Liver (tissue), 9 donors: ENCODE measurements around the gene FAM131B. TPM values are rescaled to one million over a fixed set of nuclear protein-coding genes. Genes with fewer than 3 reads are reported as not detected.

ENCODE experiments used
- DNase-seq: peaks from one replicate; pipeline ENCODE4 v3.0.0-alpha.2; 2017; ENCODE audit warnings: low spot score
- H3K27ac ChIP-seq, 2 donors: one replicate each; pipeline ENCODE4 v1.7.0; 2013; ENCODE audit warnings: inconsistent platforms in 2 of 2, low read length in 2 of 2, control low read depth in 1 of 2, low read depth in 1 of 2, mild to moderate bottlenecking in 1 of 2
- H3K27me3 ChIP-seq, 4 donors: one replicate each; pipeline versions ENCODE4 v1.6.1 to v1.7.0; 2013; ENCODE audit warnings: low read length in 3 of 4, inconsistent platforms in 1 of 4, mild to moderate bottlenecking in 1 of 4, moderate library complexity in 1 of 4; ENCODE audit not compliant: control insufficient read depth in 4 of 4, insufficient read depth in 4 of 4
- H3K36me3 ChIP-seq, 4 donors: one replicate each; pipeline versions ENCODE4 v1.6.1 to v1.7.0; 2013; ENCODE audit warnings: low read length in 3 of 4, mild to moderate bottlenecking in 3 of 4, low read depth in 1 of 4, moderate library complexity in 1 of 4; ENCODE audit not compliant: control insufficient read depth in 4 of 4, insufficient read depth in 3 of 4
- H3K4me1 ChIP-seq, 4 donors: one replicate each; pipeline versions ENCODE4 v1.6.1 to v1.7.0; 2013; ENCODE audit warnings: low read length in 3 of 4, mild to moderate bottlenecking in 3 of 4, moderate library complexity in 1 of 4; ENCODE audit not compliant: control insufficient read depth in 4 of 4, insufficient read depth in 4 of 4
- H3K4me3 ChIP-seq, 3 donors: one replicate each; pipeline versions ENCODE4 v1.6.1 to v1.7.0; 2013; ENCODE audit warnings: low read length in 3 of 3, control low read depth in 1 of 3, low read depth in 1 of 3, mild to moderate bottlenecking in 1 of 3
- H3K9ac ChIP-seq, 2 donors: one replicate each; pipeline ENCODE4 v1.7.0; 2013; ENCODE audit warnings: low read length in 2 of 2, mild to moderate bottlenecking in 2 of 2, moderate library complexity in 2 of 2, control low read depth in 1 of 2, low read depth in 1 of 2
- H3K9me3 ChIP-seq, 4 donors: one replicate each; pipeline versions ENCODE4 v1.6.1 to v1.7.0; 2013; ENCODE audit warnings: low read length in 3 of 4; ENCODE audit not compliant: control insufficient read depth in 4 of 4
- ATF3 ChIP-seq: IDR thresholded peaks from 2 replicates; pipeline ENCODE4 v1.6.1; 2016; ENCODE audit warnings: antibody characterized with exemption
- CTCF ChIP-seq: fragments of 150-350 bp; IDR thresholded peaks from 2 replicates; pipeline ENCODE4 v1.5.1; 2017; ENCODE audit warnings: improper control_type of control experiment, low read depth, low read length; ENCODE audit not compliant: missing input control
- EGR1 ChIP-seq, 2 donors: IDR thresholded peaks; 2 replicates each; pipeline ENCODE4 v1.6.1; 2016 to 2018; ENCODE audit warnings: antibody characterized with exemption in 2 of 2, low read depth in 2 of 2
- FOXA1 ChIP-seq: IDR thresholded peaks from 2 replicates; pipeline ENCODE4 v1.6.1; 2016; ENCODE audit warnings: antibody characterized with exemption
- FOXA2 ChIP-seq: IDR thresholded peaks from 2 replicates; pipeline ENCODE4 v1.6.1; 2016; ENCODE audit warnings: antibody characterized with exemption
- GABPA ChIP-seq, 2 donors: IDR thresholded peaks in 1 of 2; conservative IDR thresholded peaks in 1 of 2; 2 replicates each; pipeline ENCODE4 v1.6.1; 2016; ENCODE audit warnings: antibody characterized with exemption in 2 of 2, mild to moderate bottlenecking in 1 of 2, moderate library complexity in 1 of 2
- HNF4A ChIP-seq, 2 donors: conservative IDR thresholded peaks; 2 replicates each; pipeline ENCODE4 v1.6.1; 2016; ENCODE audit warnings: antibody characterized with exemption in 2 of 2, mild to moderate bottlenecking in 2 of 2
- HNF4G ChIP-seq: IDR thresholded peaks from 2 replicates; pipeline ENCODE4 v1.6.1; 2016; ENCODE audit warnings: antibody characterized with exemption
- JUND ChIP-seq, 2 donors: IDR thresholded peaks; 2 replicates each; pipeline ENCODE4 v1.6.1; 2016; ENCODE audit warnings: antibody characterized with exemption in 2 of 2
- NR2F2 ChIP-seq: IDR thresholded peaks from 2 replicates; pipeline ENCODE4 v1.6.1; 2016; ENCODE audit warnings: antibody characterized with exemption
- RAD21 ChIP-seq, 2 donors: IDR thresholded peaks; 2 replicates each; pipeline ENCODE4 v1.6.1; 2016; ENCODE audit warnings: antibody characterized with exemption in 2 of 2, mild to moderate bottlenecking in 2 of 2
- REST ChIP-seq: IDR thresholded peaks from 2 replicates; pipeline ENCODE4 v1.6.1; 2016; ENCODE audit warnings: antibody characterized with exemption, mild to moderate bottlenecking
- RXRA ChIP-seq, 2 donors: IDR thresholded peaks; 2 replicates each; pipeline ENCODE4 v1.6.1; 2017 to 2018; ENCODE audit warnings: antibody characterized with exemption in 2 of 2, mild to moderate bottlenecking in 1 of 2
- SP1 ChIP-seq: IDR thresholded peaks from 2 replicates; pipeline ENCODE4 v1.6.1; 2018; ENCODE audit warnings: antibody characterized with exemption, mild to moderate bottlenecking
- TAF1 ChIP-seq: conservative IDR thresholded peaks from 2 replicates; pipeline ENCODE4 v1.6.1; 2016; ENCODE audit warnings: antibody characterized with exemption, mild to moderate bottlenecking
- YY1 ChIP-seq: IDR thresholded peaks from 2 replicates; pipeline ENCODE4 v1.6.1; 2016; ENCODE audit warnings: antibody characterized with exemption, mild to moderate bottlenecking
- ZBTB33 ChIP-seq: IDR thresholded peaks from 2 replicates; pipeline ENCODE4 v1.6.1; 2016; ENCODE audit warnings: antibody characterized with exemption
- WGBS: extraction: QIAGEN DNeasy Blood & Tissue Kit; methylation state at CpG from one replicate; pipeline ENCODE4 v1.1.7; 2013; 5-methylcytosine and 5-hydroxymethylcytosine counted together
- polyA plus RNA-seq, 2 donors: library from polyadenylated mRNA; stranded (reverse) in 1 of 2; unstranded in 1 of 2; fragments of 200-250 nt in 1 of 2; fragments of >200 nt in 1 of 2; fragmentation: Nextera tagmentation in 1 of 2; extraction: Ambion mirVana in 1 of 2; gene quantifications; one replicate each; pipeline versions ENCODE4 v1.2.1 to v1.2.3, GENCODE V29; 2013 to 2015
- total RNA-seq, 2 donors: library from RNA; depleted of rRNA; stranded (reverse); fragments of >200 nt; gene quantifications; one replicate each; pipeline ENCODE4 v1.2.3, GENCODE V29; 2014
- TF ChIP-seq, protein P1 (sequence below): IDR thresholded peaks from 2 replicates; pipeline ENCODE4 v1.6.1; 2016; ENCODE audit warnings: antibody characterized with exemption
- donor health status: healthy.
- donor health status: healthy.
- donor health status: healthy.
- donor health status: healthy.
- donor health status: healthy.

The FAM131B gene
- total and polyA plus RNA-seq, 4 donors, result 0.06 to 0.14 (median 0.08) TPM; not detected in 1

DNA sequence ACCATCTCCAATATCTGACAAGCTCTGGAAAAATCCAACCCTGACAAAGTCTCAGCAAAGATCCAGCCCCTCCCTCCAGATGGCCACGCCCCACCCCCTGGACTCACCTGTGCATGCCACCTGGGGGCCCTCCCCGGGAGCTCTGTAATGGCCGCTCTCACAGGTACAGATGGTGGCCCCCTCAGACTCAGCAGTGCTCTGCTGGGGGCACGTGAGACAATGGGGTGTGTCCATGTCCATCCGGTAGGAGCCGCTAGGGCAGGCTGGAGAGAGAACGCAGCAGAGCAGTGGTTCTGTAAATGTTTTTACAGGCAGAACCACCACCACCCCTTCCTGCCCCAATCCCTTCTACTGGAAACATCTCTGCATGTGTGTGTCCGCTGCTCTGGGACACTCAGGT lies 36.6 kb upstream of the FAM131B start (continued):
- no peak for TF ChIP-seq ZBTB33
- no peak for TF ChIP-seq HNF4G

- WGBS, result 94% methylated on average over 14 of the region's 14 CpGs
- no peak for DNase-seq
- Histone ChIP-seq H3K27ac (no peak overlapping the region), H3K27me3 (no peaks in the 10 kb centered on the region), H3K4me1 (peaks cover 23 to 67% (median 61%) of the 10 kb centered on the region in 4 donors), H3K36me3 (peaks cover 0 to 25% (median 6%) of the 10 kb centered on the region in 4 donors), H3K9me3 (no peaks in the 10 kb centered on the region), H3K9ac (no peak overlapping the region), H3K4me3 (no peak overlapping the region)
- TF ChIP-seq FOXA2 (no peak), NR2F2 (no peak)
Measured at GRCh38 chr7:143398616-143399015, 36.1 kb upstream of the FAM131B start.

DNA sequence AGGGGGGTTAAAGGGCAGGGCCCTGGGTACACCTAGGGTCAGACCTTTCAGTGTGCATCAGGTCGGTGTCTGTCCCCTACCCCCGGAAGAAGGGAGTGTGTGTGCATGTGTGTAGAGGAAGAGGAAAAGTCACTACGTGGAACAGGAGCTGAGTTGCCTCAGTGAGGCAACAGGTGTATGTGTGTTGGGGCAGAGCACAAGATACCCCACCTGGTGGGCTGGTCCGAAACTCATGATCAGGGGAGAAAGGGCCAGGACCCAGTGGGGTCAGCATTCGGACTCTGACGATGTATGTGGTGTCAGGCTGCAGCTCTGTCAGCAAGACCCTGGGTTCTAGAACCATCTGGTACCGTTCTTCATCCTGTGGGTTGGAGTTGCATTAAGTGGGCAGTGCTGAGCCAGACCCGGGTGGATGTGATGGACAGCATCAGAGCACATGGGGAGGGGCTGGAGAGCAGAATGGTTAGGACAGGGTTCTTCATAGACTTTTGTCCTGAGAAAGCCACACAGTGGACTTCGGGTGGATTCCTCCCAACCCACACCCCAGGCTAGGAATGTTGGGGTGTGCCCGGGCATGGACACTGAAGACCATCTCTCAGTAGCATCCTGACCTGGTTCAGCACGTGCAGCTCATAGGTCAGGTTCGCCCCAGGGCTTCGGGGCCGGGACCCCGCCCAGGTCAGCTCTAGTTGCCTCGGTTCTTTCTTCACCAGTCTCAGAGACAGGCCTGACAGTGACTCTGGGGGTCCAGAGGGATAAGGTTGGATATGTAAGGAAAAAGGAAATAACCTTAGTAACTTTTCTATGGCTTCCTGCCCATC lies 35.4 kb upstream of the FAM131B start:
- Histone ChIP-seq H3K27ac (no peak overlapping the region), H3K4me1 (peaks cover 29 to 70% (median 66%) of the 10 kb centered on the region in 4 donors), H3K9me3 (no peaks in the 10 kb centered on the region), H3K36me3 (peaks cover 0 to 25% (median 6%) of the 10 kb centered on the region in 4 donors), H3K9ac (no peak overlapping the region), H3K27me3 (no peaks in the 10 kb centered on the region), H3K4me3 (no peak overlapping the region)
- no peak for DNase-seq
- TF ChIP-seq ATF3 (no peak), NR2F2 (no peak), TAF1 (no peak), HNF4G (no peak), ZBTB33 (no peak), YY1 (no peak), HNF4A (conservative IDR thresholded peaks at IDR 0.05) (no peak), SP1 (no peak), FOXA1 (no peak), RAD21 (IDR thresholded peaks at IDR 0.05) (no peak), JUND (IDR thresholded peaks at IDR 0.05) (no peak), CTCF (no peak), REST (no peak), RXRA (IDR thresholded peaks at IDR 0.05) (no peak), FOXA2 (no peak), GABPA (IDR thresholded peaks at IDR 0.05 in 1 of 2, conservative IDR thresholded peaks at IDR 0.05 in 1 of 2) (no peak), EGR1 (IDR thresholded peaks at IDR 0.05; ENCODE audit: low read depth in 2 of 2) (no peak)
- TF ChIP-seq, protein P1, sequence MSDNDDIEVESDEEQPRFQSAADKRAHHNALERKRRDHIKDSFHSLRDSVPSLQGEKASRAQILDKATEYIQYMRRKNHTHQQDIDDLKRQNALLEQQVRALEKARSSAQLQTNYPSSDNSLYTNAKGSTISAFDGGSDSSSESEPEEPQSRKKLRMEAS, result no peak
- WGBS, result 91% methylated on average over 16 of the region's 16 CpGs
